ENCODE results near the gene METTL21C.

Gene METTL21C

DNA sequence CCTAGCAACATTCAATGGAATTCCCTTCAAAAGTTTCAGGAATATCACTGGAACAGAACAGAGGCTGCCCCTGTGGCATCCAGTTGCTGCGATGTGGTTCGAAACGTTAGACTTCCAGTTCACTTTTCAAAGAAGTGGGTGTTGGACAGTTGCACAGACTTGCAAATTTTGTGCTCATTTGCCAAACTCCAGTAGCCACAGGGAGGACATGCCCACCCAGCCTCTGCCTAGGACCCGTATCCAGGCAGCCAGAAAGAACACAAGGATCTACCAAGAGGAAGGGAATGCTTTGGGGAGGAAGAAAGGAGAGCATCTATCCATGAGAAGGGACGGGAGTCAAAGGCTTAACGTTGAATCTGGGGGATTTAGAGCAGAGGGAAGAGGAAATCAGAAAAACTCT, at the start of gene METTL21C:
METTL21C (minus strand) TSS at position 108 of the 400 bp plus-strand sequence. CDS start 546 bp downstream, outside the sequence.
- no peak within 1 kb of the TSS for H3K4me3 ChIP-seq (ENCODE audit: low read depth, low read length)
- TF ChIP-seq, protein P1, sequence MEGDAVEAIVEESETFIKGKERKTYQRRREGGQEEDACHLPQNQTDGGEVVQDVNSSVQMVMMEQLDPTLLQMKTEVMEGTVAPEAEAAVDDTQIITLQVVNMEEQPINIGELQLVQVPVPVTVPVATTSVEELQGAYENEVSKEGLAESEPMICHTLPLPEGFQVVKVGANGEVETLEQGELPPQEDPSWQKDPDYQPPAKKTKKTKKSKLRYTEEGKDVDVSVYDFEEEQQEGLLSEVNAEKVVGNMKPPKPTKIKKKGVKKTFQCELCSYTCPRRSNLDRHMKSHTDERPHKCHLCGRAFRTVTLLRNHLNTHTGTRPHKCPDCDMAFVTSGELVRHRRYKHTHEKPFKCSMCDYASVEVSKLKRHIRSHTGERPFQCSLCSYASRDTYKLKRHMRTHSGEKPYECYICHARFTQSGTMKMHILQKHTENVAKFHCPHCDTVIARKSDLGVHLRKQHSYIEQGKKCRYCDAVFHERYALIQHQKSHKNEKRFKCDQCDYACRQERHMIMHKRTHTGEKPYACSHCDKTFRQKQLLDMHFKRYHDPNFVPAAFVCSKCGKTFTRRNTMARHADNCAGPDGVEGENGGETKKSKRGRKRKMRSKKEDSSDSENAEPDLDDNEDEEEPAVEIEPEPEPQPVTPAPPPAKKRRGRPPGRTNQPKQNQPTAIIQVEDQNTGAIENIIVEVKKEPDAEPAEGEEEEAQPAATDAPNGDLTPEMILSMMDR (IDR thresholded peaks at IDR 0.05; ENCODE audit: borderline replicate concordance, insufficient read depth, low read depth, low read length): no peak

DNA sequence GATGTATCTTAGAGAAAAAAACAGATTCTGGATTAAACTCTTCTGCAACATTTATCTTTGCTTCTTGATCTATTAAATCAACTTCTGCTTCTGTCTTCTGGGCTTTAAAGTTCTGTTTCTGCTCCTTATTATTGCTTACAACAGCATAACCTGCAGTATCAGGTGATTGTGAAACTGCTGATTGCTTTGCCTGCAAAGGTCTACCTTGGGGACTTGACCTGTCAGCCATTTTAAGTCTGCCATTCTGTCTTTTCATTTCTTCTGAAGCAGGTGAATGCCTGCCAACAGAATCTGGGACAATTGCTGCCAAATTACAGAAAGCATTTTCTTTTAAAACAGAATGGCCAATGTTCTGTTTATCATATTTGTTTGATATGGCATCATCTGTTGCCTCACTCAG, 47.7 kb upstream of the METTL21C start:
- TF ChIP-seq, protein P1 (IDR thresholded peaks at IDR 0.05; ENCODE audit: borderline replicate concordance, insufficient read depth, low read depth, low read length): no peak

DNA sequence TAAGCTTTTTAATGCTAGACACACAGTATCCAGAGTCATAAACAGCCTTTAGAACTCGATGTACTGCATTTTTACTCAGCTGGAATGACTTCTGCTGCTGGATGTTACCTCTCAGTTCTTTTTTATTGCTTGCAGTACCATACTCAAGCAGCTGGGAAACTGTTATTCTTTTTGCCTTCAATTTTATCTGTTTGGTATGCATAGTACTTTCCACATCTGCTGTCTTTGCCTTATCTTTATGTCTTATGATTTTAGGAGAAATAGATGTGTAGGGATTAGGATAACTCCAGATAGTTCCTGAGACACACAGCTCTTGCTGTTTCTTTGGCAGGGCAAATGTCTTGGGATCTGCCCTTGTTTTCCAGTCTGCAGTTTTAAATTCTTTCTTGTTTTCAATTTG, 47.3 kb upstream of the METTL21C start:
- H3K4me3 ChIP-seq (ENCODE audit: low read depth, low read length): no peak overlapping the region
- TF ChIP-seq, protein P1 (IDR thresholded peaks at IDR 0.05; ENCODE audit: borderline replicate concordance, insufficient read depth, low read depth, low read length): no peak

More for the DNA sequence above, 47.7 kb upstream of the METTL21C start:
- H3K4me3 ChIP-seq (ENCODE audit: low read depth, low read length): no peak overlapping the region

DNA sequence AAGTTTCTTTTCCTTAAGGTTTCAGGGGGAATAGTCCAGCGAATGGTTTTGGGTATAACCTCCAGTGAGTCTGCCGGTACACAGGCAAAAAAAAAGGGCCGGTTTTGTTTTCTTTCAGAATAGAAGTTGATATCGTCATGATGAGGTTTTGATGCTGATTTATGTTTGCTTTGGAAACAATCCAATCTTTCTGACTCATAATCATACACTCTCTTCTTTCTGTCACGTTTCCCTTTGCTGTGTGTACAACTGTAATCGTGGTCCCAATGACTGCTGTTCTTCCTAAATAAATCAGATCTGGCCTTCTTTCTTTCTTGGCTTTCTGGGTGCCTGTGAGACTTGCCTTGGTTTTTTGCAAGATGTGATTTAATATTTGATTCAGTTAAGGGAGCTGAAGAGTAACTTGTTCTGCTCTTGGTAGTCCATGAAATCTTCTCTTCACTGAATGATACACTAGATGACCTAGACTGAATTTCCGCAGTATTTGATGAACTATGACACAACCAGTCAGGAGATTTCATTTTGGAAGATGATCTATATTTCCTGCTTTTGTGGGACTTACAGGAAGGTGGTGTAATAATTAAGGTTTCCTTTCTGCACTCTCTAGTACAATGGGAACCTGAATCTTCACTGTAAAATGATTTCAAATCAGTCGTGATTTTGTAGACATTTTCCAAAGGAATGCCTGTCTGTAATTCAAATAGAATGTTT, 34.9 kb upstream of the METTL21C start:
- TF ChIP-seq, protein P1 (IDR thresholded peaks at IDR 0.05; ENCODE audit: borderline replicate concordance, insufficient read depth, low read depth, low read length): no peak
- H3K4me3 ChIP-seq (ENCODE audit: low read depth, low read length): no peak overlapping the region

DNA sequence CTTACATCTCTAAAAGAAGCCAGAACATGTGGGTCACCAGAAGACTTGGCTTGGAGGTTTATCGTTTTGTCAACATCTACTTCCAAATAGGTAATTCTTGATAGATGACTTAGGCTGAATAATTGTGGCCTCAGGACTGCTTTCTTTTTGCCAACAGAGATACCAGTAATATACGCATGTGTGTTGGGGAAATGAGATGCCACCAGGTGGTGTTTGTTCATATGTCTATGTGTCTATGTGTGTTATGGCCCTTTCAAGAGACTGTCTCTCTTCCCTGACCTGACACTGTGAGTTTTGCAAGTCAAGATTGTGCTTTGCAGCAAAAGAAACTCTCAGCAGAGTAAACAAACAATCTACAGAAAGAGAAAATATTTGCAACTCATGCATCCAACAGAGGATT, 31.6 kb upstream of the METTL21C start:
- H3K4me3 ChIP-seq (ENCODE audit: low read depth, low read length): no peak overlapping the region
- TF ChIP-seq, protein P1 (IDR thresholded peaks at IDR 0.05; ENCODE audit: borderline replicate concordance, insufficient read depth, low read depth, low read length): no peak

DNA sequence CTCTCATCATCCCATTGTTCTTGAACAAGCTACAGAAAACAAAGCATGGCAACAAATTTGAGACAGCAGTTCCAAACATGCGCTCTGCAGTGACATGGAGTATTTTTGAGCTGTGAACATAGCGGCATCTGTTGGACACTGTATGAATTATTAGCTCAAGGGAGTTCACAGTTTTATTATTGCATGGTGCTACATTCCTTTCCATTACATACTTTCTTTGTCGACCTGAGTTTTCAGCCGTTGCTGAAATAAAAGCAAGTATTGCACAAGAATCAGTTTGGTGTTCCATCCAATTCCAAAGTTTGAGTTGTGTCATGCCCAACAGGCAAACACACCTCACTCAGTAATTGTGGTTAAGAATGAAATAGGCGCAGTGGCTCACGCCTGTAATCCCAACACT, 30.1 kb upstream of the METTL21C start:
- no peak overlapping the region for H3K4me3 ChIP-seq (ENCODE audit: low read depth, low read length)
- TF ChIP-seq, protein P1 (IDR thresholded peaks at IDR 0.05; ENCODE audit: borderline replicate concordance, insufficient read depth, low read depth, low read length): peak; percentile 28; the same call in 1 of the 2 replicates

DNA sequence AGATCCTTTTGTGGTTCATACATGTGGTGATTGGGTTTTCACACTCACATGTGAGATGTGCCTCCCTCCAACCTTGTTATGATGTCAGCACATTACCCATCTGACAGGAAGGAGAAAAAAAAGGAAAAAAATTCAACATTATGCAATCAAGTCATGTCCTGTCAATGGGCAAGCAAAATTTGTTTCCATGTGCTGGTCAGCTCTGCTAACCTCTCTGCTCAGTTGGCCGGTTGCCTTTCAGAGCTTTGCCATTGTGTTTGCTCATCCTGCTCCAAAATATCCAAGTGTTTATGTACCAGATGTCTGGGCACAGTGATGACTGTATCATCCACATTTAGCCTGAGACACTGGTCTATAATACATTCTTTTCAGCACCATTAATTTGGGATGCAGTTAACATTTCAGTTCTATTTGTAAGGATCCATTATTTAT, 27.0 kb upstream of the METTL21C start:
- no peak overlapping the region for H3K4me3 ChIP-seq (ENCODE audit: low read depth, low read length)
- TF ChIP-seq, protein P1 (IDR thresholded peaks at IDR 0.05; ENCODE audit: borderline replicate concordance, insufficient read depth, low read depth, low read length): no peak
